DND-41 (cell line): ENCODE data around the gene AP1G1.

ENCODE experiments used
- ATAC-seq: fragments of 200-7000 bp; cut with Tn5 transposase; 3 replicates; pipeline ENCODE4 v1.9.1; 2021; ENCODE audit warnings: low read depth; ENCODE audit not compliant: insufficient read depth
- DNase-seq: peaks from one replicate; pipeline ENCODE4 v3.0.0-alpha.2; 2020
- H2AFZ ChIP-seq: 2 replicates; pipeline ENCODE4 v1.6.0; 2012; ENCODE audit warnings: low read depth, low read length
- H3K27ac ChIP-seq: 2 replicates; pipeline ENCODE4 v1.5.1; 2012; ENCODE audit warnings: low read length, inconsistent platforms
- H3K27me3 ChIP-seq: fragments of 200-600 bp; sonication (generic); 2 replicates; pipeline ENCODE4 v1.6.0; 2012; ENCODE audit warnings: low read length, mild to moderate bottlenecking, inconsistent platforms; ENCODE audit not compliant: insufficient read depth, poor library complexity
- H3K36me3 ChIP-seq: 2 replicates; pipeline ENCODE4 v1.5.1; 2012; ENCODE audit warnings: low read length, inconsistent platforms; ENCODE audit not compliant: insufficient read depth
- H3K4me1 ChIP-seq: 2 replicates; pipeline ENCODE4 v1.5.1; 2012; ENCODE audit warnings: mild to moderate bottlenecking, low read length; ENCODE audit not compliant: insufficient read depth
- H3K4me2 ChIP-seq: 2 replicates; pipeline ENCODE4 v1.6.0; 2012; ENCODE audit warnings: mild to moderate bottlenecking, moderate library complexity, low read length, inconsistent platforms; ENCODE audit not compliant: insufficient read depth
- H3K4me3 ChIP-seq, 2 experiments: fragments of 200-600 bp in 1 of 2; shearing (Covaris generic) in 1 of 2; 2 replicates each; pipeline ENCODE4 v1.5.1; 2012 to 2016; ENCODE audit warnings: inconsistent platforms in 2 of 2, low read length in 2 of 2, mild to moderate bottlenecking in 2 of 2, low read depth in 1 of 2, moderate library complexity in 1 of 2
- H3K79me2 ChIP-seq: 2 replicates; pipeline ENCODE4 v1.6.0; 2012; ENCODE audit warnings: low read length, inconsistent platforms; ENCODE audit not compliant: insufficient read depth
- H3K9ac ChIP-seq: 2 replicates; pipeline ENCODE4 v1.6.0; 2012; ENCODE audit warnings: low read depth, mild to moderate bottlenecking, inconsistent platforms, low read length, moderate library complexity
- H3K9me3 ChIP-seq: 2 replicates; pipeline ENCODE4 v1.5.1; 2012; ENCODE audit warnings: low read length, moderate library complexity, mild to moderate bottlenecking, inconsistent platforms; ENCODE audit not compliant: insufficient read depth, severe bottlenecking
- H4K20me1 ChIP-seq: 2 replicates; pipeline ENCODE4 v1.6.0; 2012; ENCODE audit warnings: low read length; ENCODE audit not compliant: insufficient read depth
- EZH2 ChIP-seq: IDR thresholded peaks from 3 replicates; pipeline ENCODE4 v1.6.1; 2012; ENCODE audit warnings: borderline replicate concordance, low read depth, mild to moderate bottlenecking, moderate library complexity, low read length, inconsistent platforms; ENCODE audit not compliant: severe bottlenecking
- TF ChIP-seq, protein P1 (sequence below): IDR thresholded peaks from 2 replicates; pipeline ENCODE4 v1.5.1; 2012; ENCODE audit warnings: borderline replicate concordance, low read length, moderate library complexity, mild to moderate bottlenecking; ENCODE audit not compliant: poor library complexity, severe bottlenecking; ENCODE audit errors: extremely low read depth

Gene AP1G1

DNA sequence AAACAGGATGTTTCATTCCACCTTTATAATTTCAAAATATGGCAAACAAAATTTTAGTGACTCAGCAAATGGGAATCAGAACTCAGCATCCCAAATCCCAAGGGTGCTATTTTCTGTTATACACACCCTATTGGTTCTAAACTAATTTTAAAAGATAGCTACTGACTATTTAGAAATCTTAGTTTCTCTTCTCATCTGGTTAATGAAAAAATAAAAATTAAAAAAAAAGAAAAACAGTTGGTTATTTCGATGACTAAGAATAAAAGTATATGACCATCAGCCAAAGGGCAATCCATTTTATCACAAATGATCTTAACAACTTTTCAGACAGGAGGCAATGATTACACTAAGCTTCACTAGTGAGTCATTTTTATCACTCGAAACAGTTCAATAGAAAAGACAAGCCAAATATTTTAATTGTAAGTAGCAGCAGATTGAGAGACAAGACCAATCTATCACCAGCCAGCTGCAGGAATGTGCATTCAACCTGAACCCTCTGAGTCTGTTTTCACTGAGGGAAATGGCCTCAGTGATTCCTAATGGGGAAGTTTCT is 99.3 kb downstream of the AP1G1 start:
- Histone ChIP-seq H3K27me3 (no peaks in the 10 kb centered on the region), H3K27ac (no peak overlapping the region), H3K9ac (no peak overlapping the region), H3K4me1 (no peaks in the 10 kb centered on the region), H3K36me3 (no peaks in the 10 kb centered on the region; the same call in 1 of the 2 replicates), H3K4me2 (no peak overlapping the region), H2AFZ (no peak overlapping the region), H3K9me3 (no peaks in the 10 kb centered on the region), H4K20me1 (no peaks in the 10 kb centered on the region), H3K79me2 (no peaks in the 10 kb centered on the region), H3K4me3 (no peak overlapping the region)
- ATAC-seq: no peak
- no peak for DNase-seq
- TF ChIP-seq EZH2: no peak
- TF ChIP-seq, protein P1, sequence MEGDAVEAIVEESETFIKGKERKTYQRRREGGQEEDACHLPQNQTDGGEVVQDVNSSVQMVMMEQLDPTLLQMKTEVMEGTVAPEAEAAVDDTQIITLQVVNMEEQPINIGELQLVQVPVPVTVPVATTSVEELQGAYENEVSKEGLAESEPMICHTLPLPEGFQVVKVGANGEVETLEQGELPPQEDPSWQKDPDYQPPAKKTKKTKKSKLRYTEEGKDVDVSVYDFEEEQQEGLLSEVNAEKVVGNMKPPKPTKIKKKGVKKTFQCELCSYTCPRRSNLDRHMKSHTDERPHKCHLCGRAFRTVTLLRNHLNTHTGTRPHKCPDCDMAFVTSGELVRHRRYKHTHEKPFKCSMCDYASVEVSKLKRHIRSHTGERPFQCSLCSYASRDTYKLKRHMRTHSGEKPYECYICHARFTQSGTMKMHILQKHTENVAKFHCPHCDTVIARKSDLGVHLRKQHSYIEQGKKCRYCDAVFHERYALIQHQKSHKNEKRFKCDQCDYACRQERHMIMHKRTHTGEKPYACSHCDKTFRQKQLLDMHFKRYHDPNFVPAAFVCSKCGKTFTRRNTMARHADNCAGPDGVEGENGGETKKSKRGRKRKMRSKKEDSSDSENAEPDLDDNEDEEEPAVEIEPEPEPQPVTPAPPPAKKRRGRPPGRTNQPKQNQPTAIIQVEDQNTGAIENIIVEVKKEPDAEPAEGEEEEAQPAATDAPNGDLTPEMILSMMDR: no peak

DNA sequence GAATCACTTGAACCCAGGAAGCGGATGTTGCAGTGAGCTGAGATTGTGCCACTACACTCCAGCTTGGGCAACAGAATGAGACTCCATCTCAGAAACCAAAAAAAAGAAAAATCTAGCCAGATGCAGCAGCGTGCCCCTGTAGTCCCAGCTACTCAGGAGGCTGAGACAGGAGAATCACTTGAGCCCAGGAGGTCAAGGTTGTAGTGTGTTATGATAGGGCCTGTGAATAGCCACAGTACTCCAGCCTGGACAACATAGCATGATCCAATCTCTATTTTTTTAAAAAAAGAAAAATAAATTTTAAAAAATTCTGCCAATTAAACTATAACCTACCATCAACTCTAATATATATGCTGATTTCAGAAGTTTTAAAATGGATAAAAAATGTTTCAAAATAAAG is 99.9 kb downstream of the AP1G1 start:
- Histone ChIP-seq H3K4me3 (no peak overlapping the region), H3K9me3 (no peaks in the 10 kb centered on the region), H3K79me2 (no peaks in the 10 kb centered on the region), H3K27ac (no peak overlapping the region), H4K20me1 (no peaks in the 10 kb centered on the region), H3K9ac (no peak overlapping the region), H3K4me2 (no peak overlapping the region), H3K4me1 (no peaks in the 10 kb centered on the region), H2AFZ (no peak overlapping the region), H3K36me3 (no peaks in the 10 kb centered on the region), H3K27me3 (no peaks in the 10 kb centered on the region)
- ATAC-seq (no peak), DNase-seq (no peak)
- TF ChIP-seq EZH2: no peak
- TF ChIP-seq, protein P1: no peak

DNA sequence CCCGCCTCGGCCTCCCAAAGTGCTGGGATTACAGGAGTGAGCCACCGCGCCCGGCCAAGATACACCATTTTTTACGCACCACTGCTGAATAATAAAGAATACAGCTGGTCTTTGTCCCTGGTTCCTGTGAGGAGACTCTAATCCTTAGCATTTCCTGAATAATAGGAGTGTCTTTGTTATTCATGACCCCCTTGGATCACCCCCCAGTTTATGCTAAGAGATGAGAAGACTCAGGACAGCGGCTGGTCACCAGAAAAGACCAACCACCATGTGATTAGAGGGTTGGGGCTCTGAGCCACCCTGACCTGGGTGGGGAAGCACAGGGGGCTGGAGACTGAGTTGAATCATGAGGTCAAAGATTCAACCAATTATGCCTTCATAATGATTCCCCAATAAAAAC is 101.4 kb downstream of the AP1G1 start:
- no peaks in the 10 kb centered on the region for H3K9me3 ChIP-seq
- no peak overlapping the region for H3K4me3 ChIP-seq
- DNase-seq: no peak
- TF ChIP-seq, protein P1: no peak
- TF ChIP-seq EZH2: no peak
- no peak for ATAC-seq
- H3K4me1 ChIP-seq: no peaks in the 10 kb centered on the region
- H3K9ac ChIP-seq: no peak overlapping the region
- H4K20me1 ChIP-seq: no peaks in the 10 kb centered on the region
- no peaks in the 10 kb centered on the region for H3K27me3 ChIP-seq
- H3K36me3 ChIP-seq: no peaks in the 10 kb centered on the region
- H2AFZ ChIP-seq: no peak overlapping the region
- H3K79me2 ChIP-seq: no peaks in the 10 kb centered on the region
- H3K27ac ChIP-seq: no peak overlapping the region
- H3K4me2 ChIP-seq: no peak overlapping the region

DNA sequence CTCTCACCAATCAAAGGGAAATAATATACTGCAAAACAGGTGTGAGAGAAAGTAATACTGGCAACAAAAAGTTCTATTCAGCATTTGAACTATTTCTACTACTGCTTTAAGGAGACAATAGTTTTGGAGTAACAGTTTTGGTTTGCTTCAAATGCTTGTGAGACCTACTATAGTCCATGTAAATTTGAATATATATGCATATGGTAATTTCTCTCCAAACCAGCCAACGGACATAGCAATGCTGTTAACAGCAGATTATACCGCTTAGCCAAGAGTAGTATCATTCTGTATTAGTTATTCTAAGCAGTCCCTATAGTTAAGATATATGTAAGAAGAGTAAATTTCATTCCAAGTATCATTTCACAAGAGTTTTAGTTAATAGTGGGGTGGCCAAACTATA is 102.6 kb downstream of the AP1G1 start:
- H3K4me2 ChIP-seq: no peak overlapping the region
- H3K36me3 ChIP-seq: no peaks in the 10 kb centered on the region
- DNase-seq (no peak), ATAC-seq (no peak)
- no peaks in the 10 kb centered on the region for H4K20me1 ChIP-seq
- no peaks in the 10 kb centered on the region for H3K9me3 ChIP-seq
- H3K4me3 ChIP-seq: no peak overlapping the region
- H2AFZ ChIP-seq: no peak overlapping the region
- H3K9ac ChIP-seq: no peak overlapping the region
- no peaks in the 10 kb centered on the region for H3K27me3 ChIP-seq
- no peak overlapping the region for H3K27ac ChIP-seq
- TF ChIP-seq, protein P1: no peak
- no peak for TF ChIP-seq EZH2
- H3K4me1 ChIP-seq: no peaks in the 10 kb centered on the region
- H3K79me2 ChIP-seq: no peaks in the 10 kb centered on the region
